OCI-LY7 (cell line): ENCODE results near the gene HOXC6. TPM values are rescaled to one million over a fixed set of nuclear protein-coding genes. Genes with fewer than 3 reads are reported as not detected.

Experiments
- BruUV-seq: library from RNA; stranded (reverse); fragments of 400-500 nt; replicated peaks from 2 replicates; lab custom pipeline; 2021; lab: Mats Ljungman, UMichigan
- CTCF ChIA-PET: fragments of 300-600 bp; sonication (Branson Sonifier 250); formaldehyde crosslinking; loops from one replicate; lab custom pipeline; 2022; ENCODE audit warnings: antibody characterized with exemption; ENCODE audit not compliant: unreplicated experiment; lab: Charles Lee
- POLR2A ChIA-PET: fragments of 300-600 bp; sonication (Branson Sonifier 250); formaldehyde crosslinking; loops from one replicate; lab custom pipeline; 2022; ENCODE audit warnings: antibody characterized with exemption; lab: Charles Lee
- DNase-seq: peaks from one replicate; pipeline ENCODE4 v3.0.0-alpha.2; 2015; ENCODE audit warnings: low spot score
- H2AFZ ChIP-seq: fragments of 200-600 bp; sonication (generic), shearing (Covaris generic); 2 replicates; pipeline ENCODE4 v1.6.1; 2014; ENCODE audit warnings: mild to moderate bottlenecking, antibody characterized with exemption, low read length, moderate library complexity
- H3K27ac ChIP-seq: fragments of 200-600 bp; sonication (generic); 2 replicates; pipeline ENCODE4 v1.5.1; 2014; ENCODE audit warnings: mixed run types, low read depth, mild to moderate bottlenecking, moderate library complexity, low read length, inconsistent platforms; ENCODE audit not compliant: poor library complexity, severe bottlenecking
- H3K36me3 ChIP-seq: fragments of 200-600 bp; sonication (generic); 2 replicates; pipeline ENCODE4 v1.6.1; 2014; ENCODE audit warnings: mild to moderate bottlenecking, antibody characterized with exemption, low read length, moderate library complexity, mixed read lengths; ENCODE audit not compliant: insufficient read depth
- H3K4me1 ChIP-seq: fragments of 200-600 bp; sonication (generic); 2 replicates; pipeline ENCODE4 v1.5.1; 2014; ENCODE audit warnings: mild to moderate bottlenecking, low read length; ENCODE audit not compliant: insufficient read depth, poor library complexity, severe bottlenecking
- H3K4me2 ChIP-seq: fragments of 200-600 bp; sonication (generic); 2 replicates; pipeline ENCODE4 v1.6.1; 2014; ENCODE audit warnings: mild to moderate bottlenecking, low read length
- H3K4me3 ChIP-seq: fragments of 200-600 bp; sonication (generic); 2 replicates; pipeline ENCODE4 v1.5.1; 2014; ENCODE audit warnings: mild to moderate bottlenecking, low read depth, low read length; ENCODE audit not compliant: poor library complexity, severe bottlenecking
- H3K79me2 ChIP-seq: fragments of 200-600 bp; sonication (generic); 2 replicates; pipeline ENCODE4 v1.6.1; 2016; ENCODE audit warnings: low read depth, mild to moderate bottlenecking, low read length, moderate library complexity, mixed read lengths; ENCODE audit not compliant: insufficient read depth
- H3K9me2 ChIP-seq: fragments of 200-600 bp; sonication (generic); 2 replicates; pipeline ENCODE4 v1.6.1; 2016; ENCODE audit warnings: mild to moderate bottlenecking, low read length, mixed read lengths; ENCODE audit not compliant: insufficient read depth
- H3K9me3 ChIP-seq: fragments of 200-600 bp; sonication (generic); 2 replicates; pipeline ENCODE4 v1.6.1; 2014; ENCODE audit warnings: mild to moderate bottlenecking, mixed run types, low read length, mixed read lengths
- H4K20me1 ChIP-seq: fragments of 200-600 bp; sonication (generic); 2 replicates; pipeline ENCODE4 v1.6.1; 2014; ENCODE audit warnings: mild to moderate bottlenecking, antibody characterized with exemption, low read length, moderate library complexity, mixed read lengths; ENCODE audit not compliant: insufficient read depth
- EZH2phosphoT487 ChIP-seq: fragments of 200-600 bp; sonication (generic); IDR thresholded peaks from 2 replicates; pipeline ENCODE4 v1.6.1; 2018; ENCODE audit warnings: low read depth, borderline replicate concordance, mild to moderate bottlenecking, mixed run types, antibody characterized with exemption, low read length, moderate library complexity, mixed read lengths
- intact Hi-C: fragments of 100-400 bp; cut with micrococcal nuclease; formaldehyde crosslinking; loops from one replicate; pipeline ENCODE4 v1.10.0; 2022; ENCODE audit not compliant: unreplicated experiment
- total RNA-seq, 2 experiments: library from RNA; depleted of rRNA in 1 of 2; stranded (reverse); fragments of >200 nt in 1 of 2; shearing (Covaris generic) in 1 of 2; gene quantifications; 2 replicates each; pipeline ENCODE4 v1.2.3, GENCODE V29; 2014 to 2022
- TF ChIP-seq, protein P1 (sequence below): fragments of 200-600 bp; sonication (generic); conservative IDR thresholded peaks from 2 replicates; pipeline ENCODE4 v1.5.1; 2014; ENCODE audit warnings: mild to moderate bottlenecking, antibody characterized with exemption, low read length, moderate library complexity, mixed read lengths

Gene HOXC6
- total RNA-seq, 2 experiments from 2014 or later, result 0.92 to 2.7 TPM

DNA sequence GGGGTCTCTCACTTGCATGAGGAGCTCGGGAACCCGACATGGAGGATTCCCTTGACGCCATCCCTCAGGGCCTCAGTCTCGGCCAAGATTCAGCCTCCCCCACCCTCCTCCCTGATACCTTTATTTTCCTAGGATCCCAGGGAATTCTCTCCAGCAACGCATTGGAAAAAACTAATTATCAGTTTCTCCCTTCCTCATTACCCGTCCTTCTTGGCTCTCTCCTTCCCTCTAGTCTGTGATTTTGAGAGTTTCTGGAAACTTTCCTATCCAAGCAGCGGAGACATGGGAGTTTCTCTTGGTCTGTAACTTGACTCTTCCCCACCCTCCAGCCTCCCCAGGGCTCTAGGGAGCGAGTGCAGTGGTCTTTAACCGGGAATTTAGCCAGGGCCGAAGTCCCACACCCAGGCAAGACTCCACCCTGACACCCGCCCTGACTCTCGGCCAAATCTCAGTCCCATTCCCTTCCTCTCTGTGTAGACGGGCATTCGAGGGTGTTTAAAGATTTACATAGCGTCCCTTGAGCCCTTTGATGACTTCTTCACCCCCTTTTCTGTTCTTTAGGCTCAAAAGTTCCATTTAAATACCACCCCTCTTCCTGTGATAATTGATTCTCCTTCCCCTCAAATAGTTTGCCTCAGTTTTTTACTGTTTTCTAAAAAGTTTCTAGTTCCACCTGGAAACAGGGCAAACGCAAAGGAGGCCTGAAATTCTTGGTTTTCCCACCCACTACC is 11.3 kb downstream of the HOXC6 start:
- BruUV-seq, result no TSS peak
- POLR2A ChIA-PET, result interaction anchor here (1.2 kb wide), 1 partner anchor 13 kb away, joined by 3 read pairs; no protein-coding TSS in a partner anchor
- TF ChIP-seq EZH2phosphoT487, result no peak
- TF ChIP-seq, protein P1, sequence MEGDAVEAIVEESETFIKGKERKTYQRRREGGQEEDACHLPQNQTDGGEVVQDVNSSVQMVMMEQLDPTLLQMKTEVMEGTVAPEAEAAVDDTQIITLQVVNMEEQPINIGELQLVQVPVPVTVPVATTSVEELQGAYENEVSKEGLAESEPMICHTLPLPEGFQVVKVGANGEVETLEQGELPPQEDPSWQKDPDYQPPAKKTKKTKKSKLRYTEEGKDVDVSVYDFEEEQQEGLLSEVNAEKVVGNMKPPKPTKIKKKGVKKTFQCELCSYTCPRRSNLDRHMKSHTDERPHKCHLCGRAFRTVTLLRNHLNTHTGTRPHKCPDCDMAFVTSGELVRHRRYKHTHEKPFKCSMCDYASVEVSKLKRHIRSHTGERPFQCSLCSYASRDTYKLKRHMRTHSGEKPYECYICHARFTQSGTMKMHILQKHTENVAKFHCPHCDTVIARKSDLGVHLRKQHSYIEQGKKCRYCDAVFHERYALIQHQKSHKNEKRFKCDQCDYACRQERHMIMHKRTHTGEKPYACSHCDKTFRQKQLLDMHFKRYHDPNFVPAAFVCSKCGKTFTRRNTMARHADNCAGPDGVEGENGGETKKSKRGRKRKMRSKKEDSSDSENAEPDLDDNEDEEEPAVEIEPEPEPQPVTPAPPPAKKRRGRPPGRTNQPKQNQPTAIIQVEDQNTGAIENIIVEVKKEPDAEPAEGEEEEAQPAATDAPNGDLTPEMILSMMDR, result no peak
- Histone ChIP-seq H4K20me1 (no peaks in the 10 kb centered on the region), H3K9me2 (no peaks in the 10 kb centered on the region), H3K4me3 (no peak overlapping the region), H3K4me2 (peak overlapping the region; percentile 13; the same call in 1 of the 2 replicates), H3K79me2 (no peaks in the 10 kb centered on the region), H3K9me3 (no peaks in the 10 kb centered on the region), H3K36me3 (no peaks in the 10 kb centered on the region), H3K27ac (no peak overlapping the region), H2AFZ (peak overlapping the region; percentile 85), H3K4me1 (peaks cover 55% of the 10 kb centered on the region)
- CTCF ChIA-PET, result no interaction called here
- intact Hi-C loops, result no loop called here
- no peak for DNase-seq

DNA sequence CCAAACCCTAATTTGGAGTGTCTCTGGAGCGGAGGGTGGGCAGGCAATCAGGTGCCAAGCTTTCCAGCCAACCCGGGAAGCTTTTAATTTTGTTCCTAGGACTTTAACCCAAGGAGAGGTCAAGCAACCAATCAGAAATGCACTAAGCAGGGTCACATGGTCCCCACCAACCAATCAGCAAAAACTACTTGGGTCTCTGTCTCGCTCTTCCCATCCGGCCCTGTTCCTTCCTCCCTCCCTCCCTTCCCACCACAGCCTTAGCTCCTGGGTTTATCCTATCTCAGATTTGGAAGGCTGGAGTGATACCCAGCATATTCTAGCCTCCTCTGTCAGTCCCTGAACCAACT is 11.9 kb downstream of the HOXC6 start:
- Histone ChIP-seq H2AFZ (peak overlapping the region; percentile 85), H3K4me2 (peak overlapping the region; percentile 13; the same call in 1 of the 2 replicates), H3K9me2 (no peaks in the 10 kb centered on the region), H3K9me3 (no peaks in the 10 kb centered on the region), H3K36me3 (no peaks in the 10 kb centered on the region), H3K4me3 (no peak overlapping the region), H3K27ac (no peak overlapping the region), H3K4me1 (peaks cover 57% of the 10 kb centered on the region), H3K79me2 (no peaks in the 10 kb centered on the region), H4K20me1 (no peaks in the 10 kb centered on the region)
- ChIA-PET CTCF (no interaction called here), POLR2A (interaction anchor here (1.0 to 1.2 kb wide), 2 partner anchors 12 to 13 kb away, joined by 3 read pairs; no protein-coding TSS in a partner anchor)
- BruUV-seq, result no TSS peak
- DNase-seq, result peak; percentile 46
- no peak for TF ChIP-seq EZH2phosphoT487
- TF ChIP-seq, protein P1, result no peak
- intact Hi-C loops, result no loop called here

DNA sequence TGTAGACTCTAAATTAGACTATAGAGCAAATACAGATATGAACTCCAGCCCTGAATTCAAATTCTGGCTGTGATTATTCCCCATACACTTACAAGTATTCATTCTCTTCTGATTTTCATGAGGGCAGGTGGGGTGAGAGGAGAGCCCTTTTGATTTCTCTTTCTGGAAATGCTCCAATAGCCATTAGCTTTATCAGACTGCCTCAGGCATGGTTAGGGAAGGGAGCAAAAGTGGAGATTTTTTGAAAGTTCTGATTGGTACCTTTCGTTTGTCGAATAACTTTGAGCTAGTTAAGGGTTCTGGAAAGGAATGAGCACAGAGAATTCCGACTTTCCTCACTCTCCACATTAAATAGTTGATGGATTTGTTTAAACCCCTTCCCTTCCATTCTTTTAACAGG is 12.4 kb downstream of the HOXC6 start:
- peak overlapping the region; percentile 85; the same call in 1 of the 2 replicates for H2AFZ ChIP-seq
- no peaks in the 10 kb centered on the region for H4K20me1 ChIP-seq
- no peak overlapping the region for H3K4me3 ChIP-seq
- H3K79me2 ChIP-seq, result no peaks in the 10 kb centered on the region
- H3K27ac ChIP-seq, result no peak overlapping the region
- no peaks in the 10 kb centered on the region for H3K9me3 ChIP-seq
- H3K36me3 ChIP-seq, result no peaks in the 10 kb centered on the region
- ChIA-PET POLR2A (interaction anchor here (1.0 to 1.6 kb wide), 4 partner anchors 9 to 13 kb away, joined by 3 to 6 read pairs (median 4); partner anchors contain the start of gene HOXC4), CTCF (no interaction called here)
- peaks cover 52% of the 10 kb centered on the region for H3K4me1 ChIP-seq
- TF ChIP-seq, protein P1, result no peak
- no peak for TF ChIP-seq EZH2phosphoT487
- H3K4me2 ChIP-seq, result no peak overlapping the region
- intact Hi-C loops, result no loop called here
- no TSS peak for BruUV-seq
- DNase-seq, result no peak
- no peaks in the 10 kb centered on the region for H3K9me2 ChIP-seq
